HCT116 (cell line): ENCODE measurements around the gene ANGPTL1. TPM values are rescaled to one million over a fixed set of nuclear protein-coding genes. Genes with fewer than 3 reads are reported as not detected.

Source experiments
- ATAC-seq: fragments of 200-7000 bp; cut with Tn5 transposase; 2 replicates; pipeline ENCODE4 v1.9.1; 2020; ENCODE audit warnings: mild to moderate bottlenecking, moderate library complexity
- BruUV-seq: library from RNA; stranded (reverse); fragments of 400-500 nt; replicated peaks from 2 replicates; lab custom pipeline; 2021; lab: Mats Ljungman, UMichigan
- CTCF ChIA-PET: fragments of 300-600 bp; sonication (Branson Sonifier 250); formaldehyde crosslinking; loops from one replicate; lab custom pipeline; 2021; ENCODE audit warnings: antibody characterized with exemption; lab: Charles Lee
- POLR2A ChIA-PET: fragments of 300-600, 350-600 bp; sonication (Branson Sonifier 250); formaldehyde crosslinking; loops from one replicate; lab custom pipeline; 2021; ENCODE audit warnings: antibody characterized with exemption; lab: Charles Lee
- RAD21 ChIA-PET, 2 experiments: fragments of 300-600 bp; sonication (Branson Sonifier 250); formaldehyde crosslinking; loops; one replicate each; lab custom pipeline; 2023; ENCODE audit warnings: low total read pairs in 2 of 2; ENCODE audit not compliant: uncharacterized antibody in 2 of 2, unreplicated experiment in 2 of 2, low non-redundant PET in 1 of 2; lab: Charles Lee
- DNase-seq: peaks from one replicate; pipeline ENCODE4 v3.0.0-alpha.2; 2010; ENCODE audit warnings: low read depth, low spot score
- H2AFZ ChIP-seq: fragments of 200-600 bp; shearing (Covaris generic), sonication (generic); 2 replicates; pipeline ENCODE4 v1.6.1; 2017; ENCODE audit warnings: low read depth, mixed run types, mixed read lengths, antibody characterized with exemption, low read length; ENCODE audit not compliant: poor library complexity, severe bottlenecking
- H3K27ac ChIP-seq: 2 replicates; pipeline ENCODE4 v1.5.1; 2012; ENCODE audit warnings: low read depth, low read length
- H3K27me3 ChIP-seq: fragments of 200-600 bp; sonication (generic); 2 replicates; pipeline ENCODE4 v1.6.1; 2016; ENCODE audit warnings: mixed run types, low read length, mixed read lengths; ENCODE audit not compliant: insufficient read depth
- H3K36me3 ChIP-seq, 2 experiments: fragments of 200-500 bp in 1 of 2; fragments of 200-600 bp in 1 of 2; sonication (Bioruptor generic) in 1 of 2; sonication (generic) in 1 of 2; 2 replicates each; pipeline versions ENCODE4 v1.5.1 to v1.6.1; 2014 to 2016; ENCODE audit warnings: low read length in 2 of 2, inconsistent platforms in 1 of 2, mixed read lengths in 1 of 2, mixed run types in 1 of 2; ENCODE audit not compliant: insufficient read depth in 2 of 2, control insufficient read depth in 1 of 2
- H3K4me1 ChIP-seq, 2 experiments: fragments of 200-600 bp in 1 of 2; sonication (generic) in 1 of 2; 2 replicates each; pipeline versions ENCODE4 v1.5.1 to v1.6.1; 2012 to 2017; ENCODE audit warnings: low read length in 2 of 2, inconsistent platforms in 1 of 2, mild to moderate bottlenecking in 1 of 2, mixed read lengths in 1 of 2, mixed run types in 1 of 2, moderate library complexity in 1 of 2; ENCODE audit not compliant: insufficient read depth in 2 of 2, control insufficient read depth in 1 of 2
- H3K4me2 ChIP-seq: fragments of 200-600 bp; sonication (generic); 2 replicates; pipeline ENCODE4 v1.6.1; 2017; ENCODE audit warnings: mixed run types, low read length, mixed read lengths
- H3K4me3 ChIP-seq, 2 experiments: fragments of 200-600 bp in 1 of 2; sonication (generic) in 1 of 2; replicated peaks in 1 of 2; 2 replicates each; pipeline ENCODE4 v1.5.1; 2011 to 2016; ENCODE audit warnings: low read length in 2 of 2, control low read depth in 1 of 2, low read depth in 1 of 2, mild to moderate bottlenecking in 1 of 2, mixed read lengths in 1 of 2, mixed run types in 1 of 2
- H3K79me2 ChIP-seq: fragments of 200-600 bp; sonication (generic); 2 replicates; pipeline ENCODE4 v1.6.1; 2017; ENCODE audit warnings: mild to moderate bottlenecking, mixed run types, low read length, moderate library complexity, mixed read lengths; ENCODE audit not compliant: insufficient read depth
- H3K9ac ChIP-seq: fragments of 200-600 bp; sonication (generic); 2 replicates; pipeline ENCODE4 v1.6.1; 2016; ENCODE audit warnings: low read length, mixed read lengths
- H3K9me2 ChIP-seq: fragments of 200-600 bp; sonication (generic), shearing (Covaris generic); 2 replicates; pipeline ENCODE4 v1.6.1; 2017; ENCODE audit warnings: mixed run types, mild to moderate bottlenecking, moderate library complexity; ENCODE audit not compliant: insufficient read depth
- H3K9me3 ChIP-seq, 2 experiments: fragments of 200-500 bp in 1 of 2; fragments of 200-600 bp in 1 of 2; sonication (Bioruptor generic) in 1 of 2; sonication (generic) in 1 of 2; 2 replicates each; pipeline ENCODE4 v1.6.1; 2014 to 2017; ENCODE audit warnings: low read length in 2 of 2, mixed read lengths in 2 of 2, inconsistent platforms in 1 of 2, low read depth in 1 of 2, mild to moderate bottlenecking in 1 of 2, mixed run types in 1 of 2, moderate library complexity in 1 of 2; ENCODE audit not compliant: control insufficient read depth in 1 of 2, insufficient read depth in 1 of 2
- H4K20me1 ChIP-seq: fragments of 200-600 bp; sonication (generic), shearing (Covaris generic); 2 replicates; pipeline ENCODE4 v1.6.1; 2017; ENCODE audit warnings: mixed run types, mild to moderate bottlenecking, moderate library complexity; ENCODE audit not compliant: insufficient read depth
- CBX3 ChIP-seq: IDR thresholded peaks from 2 replicates; pipeline ENCODE4 v1.6.1; 2012; ENCODE audit warnings: low read depth
- CTCF ChIP-seq, 3 experiments: fragments of 200-600 bp in 1 of 3; sonication (generic) in 1 of 3; IDR thresholded peaks in 2 of 3; conservative IDR thresholded peaks in 1 of 3; 2 replicates each; pipeline ENCODE4 v1.5.1; 2012 to 2017; ENCODE audit warnings: low read depth in 2 of 3, low read length in 2 of 3, antibody characterized with exemption in 1 of 3, borderline replicate concordance in 1 of 3, control low read depth in 1 of 3, mild to moderate bottlenecking in 1 of 3, mixed read lengths in 1 of 3, mixed run types in 1 of 3, moderate library complexity in 1 of 3; ENCODE audit not compliant: insufficient read depth in 1 of 3
- EGR1 ChIP-seq: IDR thresholded peaks from 2 replicates; pipeline ENCODE4 v1.6.1; 2012; ENCODE audit warnings: low read depth
- ELF1 ChIP-seq: IDR thresholded peaks from 2 replicates; pipeline ENCODE4 v1.6.1; 2012; ENCODE audit warnings: low read depth, borderline replicate concordance
- FOSL1 ChIP-seq: IDR thresholded peaks from 2 replicates; pipeline ENCODE4 v1.6.1; 2012; ENCODE audit warnings: low read depth
- POLR2AphosphoS5 ChIP-seq: IDR thresholded peaks from 2 replicates; pipeline ENCODE4 v1.6.1; 2011; ENCODE audit warnings: mild to moderate bottlenecking, low read depth, low read length, moderate library complexity
- SP1 ChIP-seq: IDR thresholded peaks from 2 replicates; pipeline ENCODE4 v1.6.1; 2012; ENCODE audit warnings: low read depth
- YY1 ChIP-seq: IDR thresholded peaks from 2 replicates; pipeline ENCODE4 v1.6.1; 2011; ENCODE audit warnings: low read length, low read depth, moderate library complexity, mild to moderate bottlenecking; ENCODE audit not compliant: insufficient replicate concordance; ENCODE audit errors: extremely low read depth
- ZFX ChIP-seq: fragments of 450-650 bp; IDR thresholded peaks from 2 replicates; pipeline ENCODE4 v1.6.1; 2017
- ZNF274 ChIP-seq: fragments of 200-500 bp; sonication (Bioruptor generic); IDR thresholded peaks from 2 replicates; pipeline ENCODE4 v1.6.1; 2014; ENCODE audit warnings: mild to moderate bottlenecking, low read depth, low read length, inconsistent platforms
- intact Hi-C: fragments of 100-400 bp; cut with micrococcal nuclease; formaldehyde crosslinking; loops from 2 replicates; pipeline ENCODE4 v1.10.0; 2022
- total RNA-seq: library from RNA; stranded (reverse); gene quantifications from one replicate; pipeline ENCODE4 v1.2.1, GENCODE V29; 2021; ENCODE audit not compliant: unreplicated experiment

The ANGPTL1 gene
- total RNA-seq, 1 experiment from 2014 or later = 0.34 TPM

- POLR2A ChIA-PET = no interaction called here
- no peak for DNase-seq
- intact Hi-C loops = no loop called here
- CTCF ChIA-PET = no interaction called here
- H4K20me1 ChIP-seq = no peaks in the 10 kb centered on the region
- H3K9me2 ChIP-seq = no peaks in the 10 kb centered on the region
- no peaks in the 10 kb centered on the region for H3K79me2 ChIP-seq
- no peak overlapping the region for H2AFZ ChIP-seq
- TF ChIP-seq CTCF (IDR thresholded peaks at IDR 0.05 in 2 of 3, conservative IDR thresholded peaks at IDR 0.05 in 1 of 3; ENCODE audit: borderline replicate concordance in 1 of 3, insufficient read depth in 1 of 3, low read depth in 2 of 3, low read length in 2 of 3) (no peak), SP1 (no peak), ZNF274 (no peak), YY1 (no peak), CBX3 (no peak)
- H3K4me1 ChIP-seq = no peaks in the 10 kb centered on the region
- BruUV-seq = no TSS peak
- ATAC-seq = no peak
- H3K27me3 ChIP-seq = no peaks in the 10 kb centered on the region
- RAD21 ChIA-PET = no interaction called here
- H3K27ac ChIP-seq = no peak overlapping the region
- no peaks in the 10 kb centered on the region for H3K9me3 ChIP-seq
- no peak overlapping the region for H3K4me2 ChIP-seq
- no peaks in the 10 kb centered on the region for H3K36me3 ChIP-seq
- no peak overlapping the region for H3K9ac ChIP-seq
- no peak overlapping the region for H3K4me3 ChIP-seq
Observed at GRCh38 chr1:178810585-178810984, 60.3 kb downstream of the ANGPTL1 start.

GRCh38 chr1:178808529-178808928, 62.3 kb downstream of the ANGPTL1 start:
- Histone ChIP-seq H2AFZ (no peak overlapping the region), H3K36me3 (no peaks in the 10 kb centered on the region), H4K20me1 (no peaks in the 10 kb centered on the region), H3K4me3 (no peak overlapping the region), H3K4me1 (no peaks in the 10 kb centered on the region), H3K9ac (no peak overlapping the region), H3K9me3 (no peaks in the 10 kb centered on the region), H3K27me3 (no peaks in the 10 kb centered on the region), H3K79me2 (no peaks in the 10 kb centered on the region), H3K27ac (no peak overlapping the region), H3K9me2 (no peaks in the 10 kb centered on the region), H3K4me2 (no peak overlapping the region)
- BruUV-seq = no TSS peak
- DNase-seq (no peak), ATAC-seq (no peak)
- no peak for TF ChIP-seq EGR1
- TF ChIP-seq SP1 = no peak
- no peak for TF ChIP-seq POLR2AphosphoS5
- TF ChIP-seq FOSL1 = no peak
- no peak for TF ChIP-seq ZFX
- no peak for TF ChIP-seq ELF1
- CTCF ChIA-PET = no interaction called here
- intact Hi-C loops = no loop called here
- POLR2A ChIA-PET = no interaction called here
- RAD21 ChIA-PET = no interaction called here
